ENCODE measurements around the gene CD300A. TPM values are rescaled to one million over a fixed set of nuclear protein-coding genes. Genes with fewer than 3 reads are reported as not detected.
A peak's percentile ranks its signal among the peaks of the same experiment; 100 is the strongest.
"Not testable (repeated sequence)": the region's sequence is repeated elsewhere in the genome, so short reads cannot be mapped to it uniquely, and the experiment has no call there.

The CD300A gene
- polyA plus RNA-seq, 3 donors = 0.87 to 1.3 (median 1.1) TPM

DNA sequence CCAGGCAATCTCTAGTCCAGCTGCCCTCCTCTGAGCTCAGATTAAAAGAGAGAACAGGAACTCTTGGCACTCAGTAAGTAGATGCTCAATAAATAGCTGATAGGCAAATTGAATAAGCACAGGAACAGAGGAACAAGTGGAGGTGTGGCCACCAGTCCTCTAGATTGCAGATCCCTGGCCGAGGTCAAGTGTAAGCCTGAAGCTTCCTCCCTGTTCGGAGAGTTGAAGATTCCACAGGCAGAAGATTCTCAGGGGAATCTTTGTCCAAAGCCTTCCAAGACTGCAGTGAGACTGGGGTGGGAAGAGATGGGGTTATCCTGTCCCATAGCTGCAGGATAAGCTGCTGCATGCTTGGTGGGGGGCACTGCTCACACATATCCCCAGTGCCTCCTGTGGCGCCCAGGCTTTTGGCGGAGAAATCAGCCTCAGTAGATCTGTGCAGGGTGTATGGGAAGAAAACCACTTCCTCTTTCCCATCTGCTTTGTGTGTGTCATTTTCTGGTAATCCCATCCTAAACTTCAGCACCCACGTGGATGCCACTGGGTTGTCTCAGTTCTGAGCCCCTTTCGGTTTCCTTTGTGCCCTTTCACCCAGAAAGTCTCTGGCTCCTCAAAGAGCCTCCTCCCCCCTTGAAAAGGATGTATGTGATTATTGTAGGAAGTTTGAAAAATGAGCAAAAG lies 12.1 kb downstream of the CD300A start:
- no peak for DNase-seq (ENCODE audit: low read depth in 3 of 3, low spot score in 2 of 3)

GRCh38 chr17:74480290-74480689 lies 13.9 kb downstream of the CD300A start:
- DNase-seq (ENCODE audit: low read depth in 3 of 3, low spot score in 2 of 3) = no peak

- DNase-seq (ENCODE audit: low read depth in 3 of 3, low spot score in 2 of 3) = no peak
Observed at GRCh38 chr17:74481621-74482020, 15.2 kb downstream of the CD300A start.

DNA sequence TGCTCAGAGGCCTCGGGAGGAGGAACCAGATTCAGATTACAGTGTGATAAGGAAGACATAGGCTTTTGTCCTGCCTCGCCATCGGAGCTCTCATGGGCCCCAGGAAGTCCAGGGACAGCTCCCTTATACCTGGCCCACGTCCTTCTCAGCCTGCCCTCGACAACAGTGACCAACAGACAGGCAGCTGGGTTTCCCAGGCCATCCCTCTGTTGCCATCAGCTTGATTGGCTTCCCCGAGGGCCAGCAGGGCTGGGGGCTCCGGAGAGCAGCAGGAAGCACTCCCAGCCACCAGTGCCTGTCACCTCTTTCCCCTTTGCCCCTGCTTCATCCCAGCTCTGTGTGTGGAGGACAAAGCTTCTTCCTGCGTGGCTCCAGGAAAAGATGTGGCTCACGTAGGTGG lies 17.6 kb downstream of the CD300A start:
- DNase-seq (ENCODE audit: low read depth in 3 of 3, low spot score in 2 of 3) = no peak

GRCh38 chr17:74485022-74485743 lies 18.7 kb downstream of the CD300A start:
- no peak for DNase-seq (ENCODE audit: low read depth in 3 of 3, low spot score in 2 of 3)

GRCh38 chr17:74485841-74486240 lies 19.4 kb downstream of the CD300A start:
- DNase-seq (ENCODE audit: low read depth in 3 of 3, low spot score in 2 of 3) = no peak

DNA sequence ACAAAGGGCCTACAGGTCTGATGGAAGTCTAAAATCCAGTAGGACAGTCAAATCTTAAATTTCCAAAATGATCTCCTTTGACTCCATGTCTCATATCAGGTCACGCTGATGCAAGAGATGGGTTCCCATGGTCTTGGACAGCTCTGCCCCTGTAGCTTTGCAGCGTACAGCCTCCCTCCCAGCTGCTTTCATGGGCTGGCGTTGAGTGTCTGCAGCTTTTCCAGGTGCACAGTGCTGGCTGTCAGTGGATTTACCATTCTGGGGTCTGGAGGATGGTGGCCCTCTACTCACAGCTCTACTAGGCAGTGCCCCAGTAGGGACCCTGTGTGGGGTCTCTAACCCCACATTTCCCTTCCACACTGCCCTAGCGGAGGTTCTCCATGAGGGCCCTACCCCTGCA lies 21.8 kb downstream of the CD300A start:
- DNase-seq (ENCODE audit: low read depth in 3 of 3, low spot score in 2 of 3) = not testable (repeated sequence)

DNA sequence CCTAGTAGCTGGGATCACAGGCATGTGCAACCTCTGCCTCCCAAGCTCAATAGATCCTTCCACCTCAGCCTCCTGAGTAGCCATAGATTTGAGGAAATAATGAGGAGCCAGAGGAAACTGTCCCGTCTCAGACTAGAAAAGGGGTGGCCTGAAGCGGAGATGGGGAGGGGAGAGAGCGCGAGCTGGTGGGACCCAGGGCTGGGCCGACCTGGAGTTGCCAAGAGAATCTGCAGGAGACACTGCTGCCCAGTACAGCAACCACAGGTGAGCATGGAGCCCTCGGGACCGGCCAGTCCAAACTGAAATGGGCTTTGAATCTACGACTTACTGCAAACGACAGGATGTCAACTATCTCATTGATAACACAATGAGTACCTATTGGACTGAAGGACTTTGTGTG lies 24.3 kb downstream of the CD300A start:
- DNase-seq (ENCODE audit: low read depth in 3 of 3, low spot score in 2 of 3) = no peak

GRCh38 chr17:74491626-74492025 lies 25.2 kb downstream of the CD300A start:
- no peak for DNase-seq (ENCODE audit: low read depth in 3 of 3, low spot score in 2 of 3)

DNA sequence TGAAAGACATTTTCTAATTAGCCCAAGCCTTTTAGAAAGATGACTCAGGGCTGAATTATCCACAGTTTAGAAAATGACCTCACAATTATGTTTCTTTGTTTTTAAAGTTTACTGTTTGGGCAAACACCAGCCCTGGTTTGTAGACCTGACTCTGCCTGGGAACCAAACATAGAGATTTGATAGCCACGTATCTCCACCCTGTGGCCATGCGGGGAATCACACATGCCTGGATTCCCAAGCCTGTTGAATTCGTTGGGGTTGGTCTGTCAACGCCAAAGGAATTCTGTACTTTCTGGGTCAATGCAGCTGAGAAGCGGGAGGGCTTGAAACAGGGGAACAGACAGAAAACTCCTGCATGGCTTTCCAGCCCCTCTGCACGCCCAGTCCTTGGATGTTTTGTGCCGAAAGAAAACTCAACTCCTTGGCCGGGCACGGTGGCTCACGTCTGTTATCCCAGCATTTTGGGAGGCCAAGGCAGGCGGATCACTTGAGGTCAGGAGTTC lies 26.9 kb downstream of the CD300A start:
- DNase-seq (ENCODE audit: low read depth in 3 of 3, low spot score in 2 of 3) = peak; percentile 40 to 63 (median 49)

DNA sequence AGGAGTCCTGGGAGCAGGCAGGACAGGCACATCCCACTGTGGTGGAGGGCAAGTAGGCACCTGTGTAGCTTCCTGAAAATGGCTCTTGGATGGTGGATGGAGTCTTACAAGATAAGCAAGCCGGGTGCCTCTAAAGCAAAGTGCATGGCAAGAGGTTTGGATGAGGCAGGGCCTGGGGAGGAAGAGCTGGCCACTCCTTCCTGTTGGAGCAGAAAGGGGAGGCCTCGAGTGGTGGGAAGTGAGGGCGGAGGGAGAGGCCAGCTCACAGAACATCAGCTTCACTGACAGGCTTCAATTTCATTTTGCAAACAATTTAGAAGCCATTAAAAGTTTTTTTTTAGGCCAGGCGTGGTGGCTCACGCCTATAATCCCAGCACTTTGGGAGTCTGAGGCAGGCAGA lies 31.0 kb downstream of the CD300A start:
- DNase-seq (ENCODE audit: low read depth in 3 of 3, low spot score in 2 of 3) = no peak

DNA sequence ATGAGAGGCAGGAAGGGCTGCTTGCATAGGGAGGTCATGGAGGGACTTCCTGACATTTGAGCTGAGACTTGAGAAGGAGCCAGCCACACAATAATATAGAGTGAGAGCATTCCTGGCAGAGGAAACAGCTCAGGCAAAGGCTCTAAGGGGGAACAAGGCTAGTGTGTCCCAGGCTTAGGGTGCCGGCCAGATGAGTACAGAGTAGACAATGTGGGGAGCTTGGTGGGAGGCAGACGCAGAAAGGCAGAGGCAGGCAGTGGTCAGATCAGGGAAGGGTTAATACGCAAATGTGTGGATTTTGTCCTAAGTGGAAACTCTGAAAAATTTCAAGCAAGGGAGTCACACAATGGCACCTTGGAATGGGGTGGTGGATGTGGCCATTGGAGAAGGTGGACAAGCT lies 33.6 kb downstream of the CD300A start:
- DNase-seq (ENCODE audit: low read depth in 3 of 3, low spot score in 2 of 3) = no peak

DNA sequence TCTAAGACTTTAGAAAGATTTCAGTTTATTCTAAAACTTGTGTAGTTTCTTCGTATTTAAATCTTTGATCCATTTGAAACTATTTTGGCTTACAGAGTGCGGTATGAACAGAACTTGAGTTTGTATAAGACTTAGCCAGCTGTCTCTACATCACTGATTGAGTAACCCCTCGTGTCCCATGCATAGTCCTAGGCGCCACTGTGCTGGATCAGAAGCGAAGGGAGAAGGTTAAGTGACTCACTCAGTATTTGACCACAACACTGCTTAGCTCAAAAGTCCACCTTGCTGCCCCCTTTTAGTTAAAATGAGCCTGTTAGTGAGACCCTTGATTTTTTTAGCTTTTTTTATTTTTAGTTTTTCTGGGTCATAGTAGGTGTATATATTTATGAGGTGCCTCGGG lies 36.4 kb downstream of the CD300A start:
- no peak for DNase-seq (ENCODE audit: low read depth in 3 of 3, low spot score in 2 of 3)

DNA sequence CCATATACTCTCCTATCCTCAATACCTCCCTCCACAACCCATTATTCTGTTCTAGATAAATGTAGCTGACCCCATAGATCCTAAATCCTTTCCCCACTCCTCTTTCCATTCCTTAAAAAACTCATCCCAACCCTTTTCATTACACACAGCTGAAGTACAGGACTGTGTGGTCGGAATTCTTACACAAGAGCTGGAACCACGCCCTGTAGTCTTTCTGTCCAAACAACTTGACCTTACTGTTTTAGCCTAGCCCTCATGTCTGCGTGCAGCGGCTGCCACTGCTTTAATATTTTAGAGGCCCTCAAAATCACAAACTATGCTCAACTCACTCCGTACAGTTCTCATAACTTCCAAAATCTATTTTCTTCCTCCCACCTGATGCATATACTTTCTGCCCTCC lies 37.5 kb downstream of the CD300A start:
- not testable (repeated sequence) for DNase-seq (ENCODE audit: low read depth in 3 of 3, low spot score in 2 of 3)

DNA sequence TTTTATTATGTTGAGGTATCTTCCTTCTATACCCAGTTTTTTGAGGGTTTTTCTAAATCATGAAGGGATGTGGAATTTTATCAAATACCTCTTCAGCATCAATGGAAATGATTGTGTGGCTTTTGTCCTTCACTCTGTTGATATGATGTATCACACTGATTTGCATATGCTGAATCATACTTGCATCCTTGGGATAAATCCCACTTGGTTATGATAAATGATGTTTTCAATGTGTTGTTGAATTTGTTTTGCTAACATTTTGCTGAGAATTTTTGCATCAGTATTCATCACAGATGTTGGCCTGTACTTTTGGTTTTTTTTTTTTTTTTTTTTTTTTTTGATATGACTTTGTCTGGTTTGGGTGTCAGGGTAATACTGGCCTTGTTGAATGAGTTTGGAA lies 41.7 kb downstream of the CD300A start:
- no peak for DNase-seq (ENCODE audit: low read depth in 3 of 3, low spot score in 2 of 3)

GRCh38 chr17:74512036-74512435 lies 45.6 kb downstream of the CD300A start:
- no peak for DNase-seq (ENCODE audit: low read depth in 3 of 3, low spot score in 2 of 3)

DNA sequence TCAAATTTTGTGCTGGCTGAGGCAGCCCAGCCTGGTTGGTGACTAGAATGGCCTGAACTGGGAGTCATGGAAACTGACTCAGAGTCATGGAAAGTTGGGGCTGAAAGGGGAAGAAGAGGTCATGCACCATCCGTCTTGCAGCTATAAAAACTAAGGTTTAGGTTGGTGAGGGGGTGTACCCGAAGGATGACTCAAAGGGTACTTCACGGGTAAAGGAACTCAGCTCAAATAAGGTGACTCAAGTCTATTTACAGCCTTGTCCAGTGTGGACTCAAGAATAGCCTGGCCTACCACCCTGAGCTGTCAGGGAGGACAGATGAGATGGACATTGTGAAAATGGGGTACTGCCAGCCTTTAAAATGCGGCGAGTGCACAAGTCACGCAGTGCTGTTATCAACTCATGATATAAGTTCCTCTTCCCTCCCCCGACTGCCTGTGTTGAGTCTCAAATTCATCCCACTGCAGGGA lies 46.2 kb downstream of the CD300A start:
- no peak for DNase-seq (ENCODE audit: low read depth in 3 of 3, low spot score in 2 of 3)

GRCh38 chr17:74513987-74514631 lies 47.7 kb downstream of the CD300A start:
- peak in 1 of 3 donors; percentile 40 for DNase-seq (ENCODE audit: low read depth in 3 of 3, low spot score in 2 of 3)

- no peak for DNase-seq (ENCODE audit: low read depth in 3 of 3, low spot score in 2 of 3)
Observed at GRCh38 chr17:74514632-74515334, 48.3 kb downstream of the CD300A start.

GRCh38 chr17:74515941-74516340 lies 49.5 kb downstream of the CD300A start:
- no peak for DNase-seq (ENCODE audit: low read depth in 3 of 3, low spot score in 2 of 3)

All from right renal cortex interstitium (tissue), 3 donors.